ENCODE data around the gene LMOD1.
"Not testable (repeated sequence)": the region's sequence is repeated elsewhere in the genome, so short reads cannot be mapped to it uniquely, and the experiment has no call there.

The LMOD1 gene

DNA sequence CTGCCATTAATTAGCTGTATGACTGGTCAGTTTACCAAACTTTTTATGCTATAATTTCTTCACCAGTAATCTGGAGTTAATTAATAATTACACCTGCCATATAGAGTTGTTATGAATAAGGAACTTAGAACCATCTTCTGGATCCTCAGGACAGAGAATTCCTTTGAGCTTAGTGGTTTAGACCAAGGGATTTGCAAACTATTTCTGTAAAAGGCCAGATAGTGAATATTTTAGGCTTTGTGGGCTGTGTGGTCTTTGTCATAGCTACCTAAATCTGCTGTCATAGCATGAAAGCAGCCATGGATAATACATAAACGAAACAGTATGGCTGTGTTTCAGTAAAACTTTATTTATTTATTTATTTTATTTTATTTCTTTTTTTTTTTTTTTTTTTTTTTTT, 17.9 kb upstream of the LMOD1 start:
- CTCF ChIA-PET, result interaction anchor here (2.4 to 7.5 kb wide), 3 partner anchors 9 to 84 kb away, joined by 9 to 64 read pairs (median 20); no protein-coding TSS in a partner anchor
- no peaks in the 10 kb centered on the region for H3K9me3 ChIP-seq (ENCODE audit: control extremely low read depth in 1 of 5, control insufficient read depth in 4 of 5, insufficient read depth in 2 of 5, low read depth in 1 of 5, low read length in 4 of 5)
- POLR2A ChIA-PET, result interaction anchor here (0.9 kb wide), 1 partner anchor 9 kb away, joined by 3 read pairs; the partner anchor contains the start of gene TIMM17A
- no peak for DNase-seq
- no CpG with 5 or more reads among the region's 1 CpG for WGBS (ENCODE audit: insufficient coverage)
- H3K4me3 ChIP-seq (ENCODE audit: control insufficient read depth in 1 of 7, extremely low read depth in 1 of 7, insufficient read depth in 4 of 7, low read depth in 2 of 7, low read length in 6 of 7), result no peak overlapping the region
- peaks cover 21 to 69% (median 50%) of the 10 kb centered on the region in 4 experiments for H3K36me3 ChIP-seq (ENCODE audit: control insufficient read depth in 4 of 4, insufficient read depth in 4 of 4, low read length in 3 of 4)
- H3K27ac ChIP-seq (ENCODE audit: insufficient read depth in 1 of 2, low read depth in 1 of 2, low read length in 2 of 2, poor library complexity in 1 of 2, severe bottlenecking in 2 of 2), result no peak overlapping the region
- no peaks in the 10 kb centered on the region for H3K4me1 ChIP-seq (ENCODE audit: control extremely low read depth in 1 of 4, control insufficient read depth in 4 of 4, insufficient read depth in 4 of 4, low read length in 3 of 4)
- H3K27me3 ChIP-seq (replicated peaks in 2 of 5; ENCODE audit: control insufficient read depth in 4 of 5, insufficient read depth in 5 of 5, low read length in 4 of 5), result no peaks in the 10 kb centered on the region

DNA sequence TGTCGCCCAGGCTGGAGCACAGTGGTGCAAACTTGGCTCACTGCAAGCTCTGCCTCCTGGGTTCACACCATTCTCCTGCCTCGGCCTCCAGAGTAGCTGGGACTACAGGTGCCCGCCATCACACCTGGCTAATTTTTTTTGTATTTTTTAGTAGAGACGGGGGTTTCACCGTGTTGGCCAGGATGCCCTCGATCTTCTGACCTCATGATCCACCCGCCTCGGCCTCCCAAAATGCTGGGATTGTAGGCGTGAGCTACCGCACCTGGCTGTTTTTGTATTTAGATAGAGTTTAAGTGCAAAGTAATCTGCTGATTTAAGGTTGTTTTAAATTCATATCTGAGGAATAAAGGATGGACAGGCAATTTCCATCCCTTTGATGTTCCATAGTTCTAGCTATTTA, 16.0 kb upstream of the LMOD1 start:
- POLR2A ChIA-PET; H3K27ac ChIP-seq (ENCODE audit: insufficient read depth in 1 of 2, low read depth in 1 of 2, low read length in 2 of 2, poor library complexity in 1 of 2, severe bottlenecking in 2 of 2); H3K27me3 ChIP-seq (replicated peaks in 2 of 5; ENCODE audit: control insufficient read depth in 4 of 5, insufficient read depth in 5 of 5, low read length in 4 of 5); DNase-seq; H3K9me3 ChIP-seq (ENCODE audit: control extremely low read depth in 1 of 5, control insufficient read depth in 4 of 5, insufficient read depth in 2 of 5, low read depth in 1 of 5, low read length in 4 of 5); H3K4me3 ChIP-seq (ENCODE audit: control insufficient read depth in 1 of 7, extremely low read depth in 1 of 7, insufficient read depth in 4 of 7, low read depth in 2 of 7, low read length in 6 of 7); H3K4me1 ChIP-seq (ENCODE audit: control extremely low read depth in 1 of 4, control insufficient read depth in 4 of 4, insufficient read depth in 4 of 4, low read length in 3 of 4): not testable (repeated sequence)
- H3K36me3 ChIP-seq (ENCODE audit: control insufficient read depth in 4 of 4, insufficient read depth in 4 of 4, low read length in 3 of 4), result peaks cover 21 to 68% (median 54%) of the 10 kb centered on the region in 4 experiments
- CTCF ChIA-PET, result interaction anchor here (1.1 to 7.5 kb wide), 6 partner anchors 11 to 82 kb away, joined by 4 to 64 read pairs (median 7); no protein-coding TSS in a partner anchor
- 97% methylated on average over 8 of the region's 10 CpGs for WGBS (ENCODE audit: insufficient coverage)

GRCh38 chr1:201958348-201958747, 12.0 kb upstream of the LMOD1 start:
- ChIA-PET POLR2A (interaction anchor here (0.6 to 0.8 kb wide), 2 partner anchors 23 to 72 kb away, joined by 3 read pairs; no protein-coding TSS in a partner anchor), CTCF (interaction anchor here (1.4 to 2.2 kb wide), 4 partner anchors 15 to 129 kb away, joined by 3 to 12 read pairs (median 6); partner anchors contain the start of gene IPO9)
- peaks cover 11 to 41% (median 31%) of the 10 kb centered on the region in 4 experiments for H3K36me3 ChIP-seq (ENCODE audit: control insufficient read depth in 4 of 4, insufficient read depth in 4 of 4, low read length in 3 of 4)

GRCh38 chr1:201955729-201956143, 9.4 kb upstream of the LMOD1 start:
- Histone ChIP-seq H3K27ac (ENCODE audit: insufficient read depth in 1 of 2, low read depth in 1 of 2, low read length in 2 of 2, poor library complexity in 1 of 2, severe bottlenecking in 2 of 2) (peak overlapping the region; percentile 93 to 96), H3K4me3 (ENCODE audit: control insufficient read depth in 1 of 7, extremely low read depth in 1 of 7, insufficient read depth in 4 of 7, low read depth in 2 of 7, low read length in 6 of 7) (peak overlapping the region; percentile 79 to 100 (median 99)), H3K9me3 (ENCODE audit: control extremely low read depth in 1 of 5, control insufficient read depth in 4 of 5, insufficient read depth in 2 of 5, low read depth in 1 of 5, low read length in 4 of 5) (no peaks in the 10 kb centered on the region), H3K4me1 (ENCODE audit: control extremely low read depth in 1 of 4, control insufficient read depth in 4 of 4, insufficient read depth in 4 of 4, low read length in 3 of 4) (peaks cover 4 to 16% (median 11%) of the 10 kb centered on the region in 4 experiments), H3K27me3 (replicated peaks in 2 of 5; ENCODE audit: control insufficient read depth in 4 of 5, insufficient read depth in 5 of 5, low read length in 4 of 5) (no peaks in the 10 kb centered on the region), H3K36me3 (ENCODE audit: control insufficient read depth in 4 of 4, insufficient read depth in 4 of 4, low read length in 3 of 4) (peaks cover 5 to 17% (median 15%) of the 10 kb centered on the region in 4 experiments)
- ChIA-PET CTCF (interaction anchor here (1.0 to 2.6 kb wide), 3 partner anchors 13 to 77 kb away, joined by 4 to 7 read pairs (median 4); no protein-coding TSS in a partner anchor), POLR2A (interaction anchor here (0.6 to 2.0 kb wide), 3 partner anchors 10 to 432 kb away, joined by 4 to 7 read pairs (median 5); no protein-coding TSS in a partner anchor)
- no peak for DNase-seq
- 1% methylated on average over 15 of the region's 17 CpGs for WGBS (ENCODE audit: insufficient coverage)

More at GRCh38 chr1:201958348-201958747, 12.0 kb upstream of the LMOD1 start:
- 100% methylated on average over 3 of the region's 5 CpGs for WGBS (ENCODE audit: insufficient coverage)
- Histone ChIP-seq H3K4me3 (ENCODE audit: control insufficient read depth in 1 of 7, extremely low read depth in 1 of 7, insufficient read depth in 4 of 7, low read depth in 2 of 7, low read length in 6 of 7) (no peak overlapping the region), H3K9me3 (ENCODE audit: control extremely low read depth in 1 of 5, control insufficient read depth in 4 of 5, insufficient read depth in 2 of 5, low read depth in 1 of 5, low read length in 4 of 5) (no peaks in the 10 kb centered on the region), H3K27me3 (replicated peaks in 2 of 5; ENCODE audit: control insufficient read depth in 4 of 5, insufficient read depth in 5 of 5, low read length in 4 of 5) (no peaks in the 10 kb centered on the region), H3K27ac (ENCODE audit: insufficient read depth in 1 of 2, low read depth in 1 of 2, low read length in 2 of 2, poor library complexity in 1 of 2, severe bottlenecking in 2 of 2) (no peak overlapping the region), H3K4me1 (ENCODE audit: control extremely low read depth in 1 of 4, control insufficient read depth in 4 of 4, insufficient read depth in 4 of 4, low read length in 3 of 4) (peaks cover 4 to 16% (median 11%) of the 10 kb centered on the region in 4 experiments)
- DNase-seq, result no peak

- 2% methylated on average over 32 of the region's 43 CpGs for WGBS (ENCODE audit: insufficient coverage)
- CTCF ChIA-PET, result interaction anchor here (0.7 to 2.6 kb wide), 4 partner anchors 14 to 227 kb away, joined by 4 to 10 read pairs (median 6); no protein-coding TSS in a partner anchor
- no peaks in the 10 kb centered on the region for H3K9me3 ChIP-seq (ENCODE audit: control extremely low read depth in 1 of 5, control insufficient read depth in 4 of 5, insufficient read depth in 2 of 5, low read depth in 1 of 5, low read length in 4 of 5)
- POLR2A ChIA-PET, result interaction anchor here (0.6 to 2.0 kb wide), 4 partner anchors 9 to 433 kb away, joined by 3 to 7 read pairs (median 4); no protein-coding TSS in a partner anchor
- peak within 1 kb of the TSS; percentile 93 to 96 for H3K27ac ChIP-seq (ENCODE audit: insufficient read depth in 1 of 2, low read depth in 1 of 2, low read length in 2 of 2, poor library complexity in 1 of 2, severe bottlenecking in 2 of 2)
- peaks cover 4 to 16% (median 11%) of the 10 kb centered on the region in 4 experiments for H3K4me1 ChIP-seq (ENCODE audit: control extremely low read depth in 1 of 4, control insufficient read depth in 4 of 4, insufficient read depth in 4 of 4, low read length in 3 of 4)
- peak within 1 kb of the TSS; percentile 79 to 100 (median 99) for H3K4me3 ChIP-seq (ENCODE audit: control insufficient read depth in 1 of 7, extremely low read depth in 1 of 7, insufficient read depth in 4 of 7, low read depth in 2 of 7, low read length in 6 of 7)
- DNase-seq, result peak; percentile 97 to 99 (median 98)
- peaks cover 4 to 17% (median 15%) of the 10 kb centered on the region in 4 experiments for H3K36me3 ChIP-seq (ENCODE audit: control insufficient read depth in 4 of 4, insufficient read depth in 4 of 4, low read length in 3 of 4)
- H3K27me3 ChIP-seq (replicated peaks in 2 of 5; ENCODE audit: control insufficient read depth in 4 of 5, insufficient read depth in 5 of 5, low read length in 4 of 5), result no peaks in the 10 kb centered on the region
Observed at GRCh38 chr1:201955009-201955728, 8.8 kb upstream of the LMOD1 start, which contains the start of gene TIMM17A. TSS of gene TIMM17A (plus strand) at chr1:201955503. CDS start at chr1:201955527, 24 bp downstream.

- DNase-seq, result no peak
- Histone ChIP-seq H3K27ac (ENCODE audit: insufficient read depth in 1 of 2, low read depth in 1 of 2, low read length in 2 of 2, poor library complexity in 1 of 2, severe bottlenecking in 2 of 2) (peak overlapping the region; percentile 93 to 96), H3K9me3 (ENCODE audit: control extremely low read depth in 1 of 5, control insufficient read depth in 4 of 5, insufficient read depth in 2 of 5, low read depth in 1 of 5, low read length in 4 of 5) (no peaks in the 10 kb centered on the region), H3K4me1 (ENCODE audit: control extremely low read depth in 1 of 4, control insufficient read depth in 4 of 4, insufficient read depth in 4 of 4, low read length in 3 of 4) (peaks cover 4 to 16% (median 11%) of the 10 kb centered on the region in 4 experiments), H3K27me3 (replicated peaks in 2 of 5; ENCODE audit: control insufficient read depth in 4 of 5, insufficient read depth in 5 of 5, low read length in 4 of 5) (no peaks in the 10 kb centered on the region), H3K36me3 (ENCODE audit: control insufficient read depth in 4 of 4, insufficient read depth in 4 of 4, low read length in 3 of 4) (peaks cover 4 to 17% (median 13%) of the 10 kb centered on the region in 4 experiments), H3K4me3 (ENCODE audit: control insufficient read depth in 1 of 7, extremely low read depth in 1 of 7, insufficient read depth in 4 of 7, low read depth in 2 of 7, low read length in 6 of 7) (peak overlapping the region; percentile 79 to 100 (median 99))
- ChIA-PET POLR2A (interaction anchor here (0.6 kb wide), 1 partner anchor 9 kb away, joined by 3 read pairs; no protein-coding TSS in a partner anchor), CTCF (interaction anchor here (0.6 to 2.6 kb wide), 5 partner anchors 9 to 520 kb away, joined by 3 to 10 read pairs (median 6); no protein-coding TSS in a partner anchor)
- WGBS (ENCODE audit: insufficient coverage), result 80% methylated on average over 13 of the region's 24 CpGs
Observed at GRCh38 chr1:201954263-201955008, 8.1 kb upstream of the LMOD1 start.

Measured in common myeloid progenitor, CD34-positive (primary cell).